GOT3 (cell line): ENCODE measurements around the gene EPC1.
"Not testable (repeated sequence)": the region's sequence is repeated elsewhere in the genome, so short reads cannot be mapped to it uniquely, and the experiment has no call there.

Experiments
- DNase-seq: peaks from one replicate; lab custom pipeline; 2025; ENCODE audit warnings: mixed read lengths; lab: John Stamatoyannopoulos, UW

Gene EPC1

DNA sequence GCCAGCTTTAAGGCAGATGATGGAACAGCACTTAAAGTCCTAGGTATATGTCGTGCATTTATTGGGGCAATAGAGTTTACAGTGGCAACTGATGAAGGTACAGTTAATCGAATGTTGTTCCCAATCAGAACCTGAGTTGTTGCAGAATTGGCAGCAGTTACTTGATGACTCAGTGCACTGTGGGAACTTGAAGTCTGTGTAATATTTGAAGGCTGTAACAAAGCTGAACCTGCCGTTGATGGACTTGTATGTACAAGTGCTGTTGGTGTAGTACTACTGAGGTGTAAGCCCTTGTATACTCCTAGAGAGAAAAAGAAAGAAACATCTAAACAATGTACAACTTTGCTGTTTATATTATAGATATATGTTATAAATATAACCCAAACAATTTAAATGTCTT lies 75.3 kb downstream of the EPC1 start:
- no peak for DNase-seq

DNA sequence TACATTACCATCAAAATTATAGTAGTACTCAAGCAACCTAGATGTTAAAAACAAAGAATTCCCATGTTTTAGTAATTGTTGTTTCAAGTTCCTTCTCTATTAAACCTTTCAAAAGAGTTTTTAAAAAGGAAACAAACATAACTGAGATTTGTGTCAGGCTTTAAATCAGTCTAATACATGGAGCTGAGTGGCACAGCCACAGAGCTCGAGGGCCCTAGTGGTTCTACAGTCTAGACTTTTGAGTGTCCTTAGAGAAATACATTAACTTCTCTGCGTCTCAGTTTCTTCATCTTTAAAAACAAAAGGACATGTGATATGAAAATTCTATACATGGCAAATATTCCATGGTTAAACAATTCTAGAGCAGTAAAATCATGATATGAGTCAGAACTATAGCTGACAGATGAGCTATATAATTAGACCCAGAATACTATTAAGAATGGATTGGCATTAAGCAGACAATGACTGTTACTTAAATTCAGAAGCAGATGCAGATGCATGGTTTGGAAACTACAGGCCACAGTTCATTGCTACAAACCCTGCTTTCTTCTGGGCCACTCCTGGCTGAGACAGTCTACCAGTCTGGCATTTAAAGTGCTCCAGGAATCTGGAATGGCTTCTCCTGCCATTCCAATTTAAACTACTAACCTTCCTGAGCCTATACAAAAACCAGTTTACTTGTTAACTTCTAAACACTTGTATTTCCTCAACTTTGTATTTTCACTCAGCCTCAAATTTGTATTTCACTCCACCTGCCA lies 77.4 kb downstream of the EPC1 start:
- DNase-seq, result no peak

DNA sequence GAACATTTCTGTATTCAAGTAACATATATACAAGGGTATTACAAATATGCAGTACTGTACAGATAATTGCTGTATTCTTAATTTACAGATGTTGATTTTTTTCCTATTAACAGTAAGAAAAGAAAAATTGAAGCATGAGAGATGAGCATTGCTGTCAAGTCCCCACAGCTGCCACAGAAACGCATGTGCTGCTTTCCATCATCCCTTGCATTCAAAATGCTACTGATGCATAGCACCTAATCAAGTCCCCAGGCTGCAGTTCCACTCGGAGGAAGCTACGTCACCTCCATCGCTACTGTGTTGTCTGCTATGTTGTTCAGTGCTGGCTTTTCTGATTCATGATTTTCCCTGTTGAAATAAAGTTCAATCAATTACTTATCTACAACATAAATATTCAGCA lies 78.2 kb downstream of the EPC1 start:
- DNase-seq, result no peak

DNA sequence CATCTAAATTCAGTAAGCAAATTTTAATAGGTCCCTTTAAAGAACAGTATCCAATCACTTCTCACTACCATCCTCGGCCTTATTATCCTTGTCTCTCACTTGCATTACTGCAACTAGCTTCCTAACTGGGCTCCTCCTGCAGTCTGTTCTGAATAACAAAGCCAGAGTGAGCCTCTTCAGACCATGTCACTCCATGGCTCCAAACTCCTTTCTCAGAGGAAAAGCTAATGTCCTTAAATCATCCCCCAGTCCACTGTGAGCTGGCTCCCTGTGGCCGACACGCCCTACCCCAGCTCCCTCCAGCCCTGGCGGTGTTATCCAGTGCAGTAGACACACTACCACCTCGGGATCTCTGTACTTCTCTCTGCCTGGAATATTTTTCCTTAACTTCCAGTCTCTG lies 80.0 kb downstream of the EPC1 start:
- no peak for DNase-seq

DNA sequence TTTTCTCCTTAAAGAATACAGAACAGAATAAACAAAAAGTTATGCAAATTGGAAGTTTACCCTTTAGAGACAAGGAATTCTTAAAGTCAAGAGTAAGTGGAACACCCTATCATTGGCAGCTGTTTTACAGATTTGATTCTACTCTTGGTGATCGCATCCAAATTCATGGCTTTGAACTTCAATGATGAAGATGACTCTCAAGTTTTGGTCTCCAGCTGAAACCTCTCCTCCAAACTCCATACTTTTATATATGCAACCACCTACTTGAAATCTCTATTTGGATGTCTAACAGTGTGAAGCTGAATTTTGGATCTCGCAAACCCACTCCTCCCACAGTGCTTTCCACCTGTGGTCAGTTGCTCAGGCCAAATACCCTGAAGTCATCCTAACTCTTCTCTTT lies 80.4 kb downstream of the EPC1 start:
- DNase-seq, result no peak

DNA sequence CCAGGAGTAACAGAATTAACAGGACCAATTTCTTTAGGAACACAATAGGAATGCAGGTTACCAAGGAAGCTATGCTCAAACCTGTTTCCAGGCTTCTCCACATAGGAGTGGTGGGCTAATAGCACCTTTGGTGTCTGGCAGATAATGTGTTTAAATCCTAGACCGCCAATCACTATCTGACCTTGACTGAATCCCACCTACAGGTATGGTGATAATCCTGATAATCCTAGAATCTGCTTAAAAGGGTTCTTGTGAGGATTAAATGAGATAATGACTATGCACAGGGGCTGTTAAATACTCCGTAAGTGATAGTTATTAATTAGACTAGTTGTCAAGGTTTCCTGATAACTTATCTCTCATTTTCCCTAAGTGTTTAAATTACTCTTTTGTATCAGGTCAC lies 81.2 kb downstream of the EPC1 start:
- no peak for DNase-seq

DNA sequence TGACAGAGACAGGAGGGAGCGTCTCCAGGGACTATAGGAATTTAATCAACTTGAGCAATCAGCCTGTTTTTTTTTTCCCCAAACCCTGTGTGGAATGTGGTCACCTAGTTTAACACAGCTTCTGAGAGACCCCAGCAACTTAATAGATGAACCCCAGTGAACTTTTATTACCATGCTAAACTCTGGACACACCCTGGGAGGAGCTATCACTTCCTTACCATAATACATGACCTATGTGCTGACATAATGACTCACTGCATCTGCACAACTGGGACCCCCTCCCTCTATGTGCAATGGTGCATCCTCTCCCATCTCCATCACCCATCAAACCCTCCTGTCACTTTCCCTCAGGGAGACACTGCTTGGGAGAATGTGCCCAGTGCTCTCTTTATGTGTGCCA lies 83.7 kb downstream of the EPC1 start:
- DNase-seq, result no peak

DNA sequence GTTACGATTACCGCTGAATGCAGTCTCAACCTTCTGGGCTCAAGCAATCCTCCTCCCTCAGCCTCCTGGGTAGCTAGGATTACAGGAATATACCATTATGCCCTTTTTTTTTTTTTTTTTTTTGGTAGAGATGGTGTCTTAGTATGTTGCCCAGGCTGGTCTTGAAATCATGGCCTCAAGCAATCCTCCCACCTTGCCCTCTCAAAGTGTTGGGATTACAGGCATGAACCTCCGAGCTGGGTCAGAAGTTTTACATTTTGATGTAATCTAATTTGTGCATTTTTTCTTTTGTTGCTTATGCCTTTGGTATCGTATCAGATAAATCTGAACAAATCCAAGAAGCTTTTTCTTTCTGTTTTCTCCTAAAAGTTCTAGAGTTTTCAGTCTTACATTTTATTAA lies 87.4 kb downstream of the EPC1 start:
- no peak for DNase-seq

DNA sequence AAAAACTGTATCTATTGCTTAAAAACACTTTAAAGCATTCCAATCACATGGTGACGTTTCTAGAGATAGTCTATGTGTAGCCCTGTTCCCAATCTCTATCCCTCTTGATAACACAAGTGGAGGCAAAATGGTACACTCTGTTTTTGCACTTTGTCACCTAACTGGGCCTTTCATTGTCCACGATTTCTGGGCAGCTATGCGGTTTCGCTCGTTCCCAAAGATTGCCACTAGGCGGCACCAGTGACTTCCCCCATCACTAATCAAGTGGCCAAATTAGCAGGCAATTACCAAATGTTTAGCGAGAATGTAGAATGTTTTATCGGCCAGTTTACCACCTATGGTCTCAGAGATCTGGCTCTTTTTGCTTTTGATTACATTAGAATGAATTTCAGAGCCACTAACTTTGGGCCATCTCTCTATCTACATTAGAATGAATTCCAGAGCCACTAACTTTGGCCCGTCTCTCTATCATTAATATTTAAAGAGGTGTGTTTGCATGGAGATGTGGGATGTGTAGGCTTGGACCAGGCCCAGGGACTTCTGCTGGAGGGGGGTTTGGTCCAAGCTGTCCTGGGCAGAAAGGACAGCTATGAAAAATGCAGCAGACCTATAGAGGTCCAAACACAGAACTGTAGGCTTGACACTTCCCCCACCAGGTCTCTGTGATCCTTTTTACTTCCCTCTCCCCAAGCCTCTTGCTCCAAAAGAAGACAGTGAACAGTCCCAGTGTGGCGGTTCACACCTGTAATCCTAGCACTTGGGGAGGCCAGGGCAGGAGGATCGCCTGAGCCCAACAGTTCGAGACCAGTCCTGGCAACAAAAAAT lies 90.1 kb downstream of the EPC1 start:
- DNase-seq, result no peak

DNA sequence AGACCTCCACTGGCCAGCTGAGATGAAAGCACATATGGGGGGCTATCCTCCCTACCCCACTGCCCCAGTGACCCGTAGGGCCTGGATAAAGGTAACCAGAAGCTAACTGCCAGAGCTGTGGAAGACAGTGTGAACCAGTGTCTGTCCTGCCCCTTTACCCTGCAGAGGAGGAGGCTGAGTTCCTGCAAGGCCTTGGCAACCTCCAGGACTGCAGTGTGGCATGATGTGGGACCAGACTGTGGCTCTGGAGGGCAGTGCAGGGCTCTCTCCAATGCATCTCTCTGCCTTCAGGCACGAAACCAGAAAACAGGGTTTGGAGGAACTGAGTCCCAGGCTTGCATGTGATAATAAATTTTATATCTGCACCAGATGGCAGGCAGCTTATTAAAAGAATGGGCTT lies 93.1 kb downstream of the EPC1 start:
- DNase-seq, result no peak

DNA sequence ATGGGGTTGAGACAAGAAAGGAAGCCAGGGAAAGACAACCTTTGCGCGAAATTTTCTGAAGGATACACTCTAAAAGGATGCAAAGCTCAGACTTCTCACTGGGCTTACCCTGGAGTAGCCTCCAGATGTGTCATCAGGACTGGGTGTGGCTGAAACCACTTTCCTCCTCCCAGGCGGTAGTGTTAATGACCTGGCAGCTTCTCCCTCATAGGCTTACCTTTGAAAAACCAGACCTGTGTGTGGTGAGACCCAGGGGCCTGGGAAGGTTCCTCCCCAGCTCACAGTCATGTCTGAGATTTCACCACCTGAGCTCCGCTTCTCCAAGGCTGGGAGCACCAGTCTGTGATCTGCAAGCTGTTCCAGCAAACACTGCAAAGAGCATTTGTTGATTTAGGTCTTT lies 93.7 kb downstream of the EPC1 start:
- no peak for DNase-seq

DNA sequence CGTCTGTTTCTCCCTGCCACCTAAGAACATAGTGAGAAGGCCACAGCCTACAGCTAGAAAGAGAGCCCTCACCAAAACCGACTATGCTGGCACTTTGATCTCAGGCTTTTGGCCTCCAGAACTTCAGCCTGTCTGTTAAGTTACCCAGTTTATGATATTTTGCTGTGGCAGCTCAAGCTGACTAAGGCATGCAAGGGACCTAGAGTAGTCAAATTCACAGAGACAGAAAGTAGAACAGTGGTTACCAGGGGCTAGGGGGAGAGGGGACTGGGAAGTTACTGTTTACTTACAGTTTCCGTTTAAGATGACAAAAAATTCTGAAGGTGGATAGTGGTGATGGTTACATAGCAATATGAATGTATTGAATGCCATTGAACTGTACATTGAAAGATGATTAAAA lies 96.5 kb downstream of the EPC1 start:
- not testable (repeated sequence) for DNase-seq

DNA sequence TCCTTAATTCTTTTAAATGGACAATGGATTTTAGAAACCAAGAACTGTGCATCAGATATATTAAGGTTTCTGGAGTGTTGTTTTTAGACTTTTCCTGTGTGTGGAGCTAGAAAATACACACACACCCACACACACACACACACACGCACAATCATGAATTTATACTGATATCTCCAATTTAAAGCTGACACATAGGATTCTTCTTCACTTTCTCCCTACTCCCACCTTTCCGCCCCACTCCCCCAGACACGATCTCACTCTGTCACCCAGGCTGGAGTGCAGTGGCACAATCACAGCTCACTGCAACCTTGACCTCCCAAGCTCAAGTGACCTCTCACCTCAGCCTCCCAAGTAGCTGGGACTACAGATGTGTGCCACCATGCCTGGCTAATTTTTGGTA lies 100.3 kb downstream of the EPC1 start:
- DNase-seq, result no peak

DNA sequence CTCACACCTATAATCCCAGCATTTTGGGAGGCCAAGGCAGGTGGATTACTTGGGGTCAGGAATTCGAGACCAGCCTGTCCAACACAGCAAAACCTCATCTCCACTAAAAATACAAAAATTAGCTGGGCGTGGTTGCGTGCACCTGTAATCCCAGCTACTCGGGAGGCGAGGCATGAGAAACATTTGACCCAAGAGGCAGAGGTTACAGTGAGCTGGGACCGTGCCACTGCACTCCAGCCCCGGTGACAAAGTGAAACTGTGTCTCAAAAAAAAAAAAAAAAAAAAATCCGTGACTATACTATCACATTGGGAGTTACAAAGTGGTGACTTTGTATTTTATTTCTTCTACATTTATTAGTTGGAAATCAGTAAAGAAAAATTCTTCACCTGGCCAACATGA lies 101.2 kb downstream of the EPC1 start:
- no peak for DNase-seq

DNA sequence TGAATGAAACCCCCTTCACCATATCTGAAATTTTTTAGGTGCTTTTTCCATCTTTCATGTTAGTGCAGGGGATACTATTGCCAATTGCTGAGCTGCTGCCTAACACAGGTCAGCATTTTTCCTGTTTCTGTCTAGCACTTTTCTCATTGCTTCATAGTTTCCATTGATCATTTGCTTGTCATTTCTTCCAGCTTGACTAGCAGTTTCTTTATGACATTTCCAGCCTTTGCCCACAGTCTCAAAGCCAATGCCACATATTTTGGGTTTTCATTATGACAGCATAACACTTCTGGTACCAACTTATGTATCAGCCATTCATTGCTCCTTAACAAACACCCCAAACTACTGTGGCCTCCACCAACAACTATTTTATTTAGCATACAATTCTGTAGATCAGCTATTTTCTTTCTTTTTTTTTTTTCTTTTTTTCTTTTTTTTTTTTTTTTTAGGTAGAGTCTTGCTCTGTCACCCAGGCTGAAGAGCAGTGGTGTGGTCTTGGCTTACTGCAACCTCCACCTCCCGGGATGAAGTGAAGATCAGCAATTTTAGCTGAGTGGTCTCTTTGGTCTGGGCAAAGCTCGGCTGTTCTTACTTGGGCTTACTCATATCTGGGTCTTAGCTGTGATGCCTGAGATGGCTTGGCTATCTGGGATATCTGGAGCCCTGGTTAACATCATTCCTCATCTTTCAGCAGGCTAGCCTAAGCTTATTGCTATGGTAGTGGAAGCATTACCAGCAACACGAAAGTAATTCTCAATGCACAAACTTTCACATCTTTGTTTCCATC lies 102.3 kb downstream of the EPC1 start:
- DNase-seq, result no peak

DNA sequence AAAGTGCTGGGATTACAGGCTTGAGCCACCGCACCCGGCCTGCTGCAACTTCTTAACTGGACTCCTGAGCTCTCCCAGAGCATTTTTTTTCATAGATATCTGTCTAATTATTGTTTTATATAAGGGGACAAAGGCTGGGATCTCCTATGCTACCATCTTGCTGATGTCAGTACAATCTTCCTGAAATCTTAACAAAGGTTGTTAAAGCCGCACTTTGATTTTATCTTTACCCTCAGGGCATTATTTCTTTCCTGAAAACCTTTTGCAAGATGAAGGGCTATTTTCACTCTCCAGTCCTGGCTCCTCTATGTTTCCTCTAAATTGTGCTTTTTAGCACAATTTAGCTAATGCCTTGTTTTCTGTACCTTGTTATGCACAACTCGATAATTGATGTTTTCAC lies 102.9 kb downstream of the EPC1 start:
- DNase-seq, result no peak

DNA sequence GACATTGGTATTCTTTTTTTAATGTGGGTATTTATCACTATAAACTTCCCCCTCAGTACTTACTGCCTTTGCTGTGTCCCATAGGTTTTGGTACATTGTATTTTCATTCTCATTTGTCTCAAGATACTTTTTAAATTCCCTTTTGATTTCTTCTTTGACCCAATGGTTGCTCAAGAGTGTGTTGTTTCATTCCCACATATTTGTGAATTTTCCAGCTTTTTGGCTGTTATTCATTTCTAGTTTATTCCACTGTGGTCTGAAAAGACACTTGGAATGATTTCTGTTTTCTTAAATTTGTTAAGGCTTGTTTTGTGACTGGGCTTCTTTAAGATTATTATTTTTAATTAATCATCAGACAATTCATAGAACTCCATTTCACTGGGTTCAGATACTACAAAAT lies 105.0 kb downstream of the EPC1 start:
- DNase-seq, result no peak

DNA sequence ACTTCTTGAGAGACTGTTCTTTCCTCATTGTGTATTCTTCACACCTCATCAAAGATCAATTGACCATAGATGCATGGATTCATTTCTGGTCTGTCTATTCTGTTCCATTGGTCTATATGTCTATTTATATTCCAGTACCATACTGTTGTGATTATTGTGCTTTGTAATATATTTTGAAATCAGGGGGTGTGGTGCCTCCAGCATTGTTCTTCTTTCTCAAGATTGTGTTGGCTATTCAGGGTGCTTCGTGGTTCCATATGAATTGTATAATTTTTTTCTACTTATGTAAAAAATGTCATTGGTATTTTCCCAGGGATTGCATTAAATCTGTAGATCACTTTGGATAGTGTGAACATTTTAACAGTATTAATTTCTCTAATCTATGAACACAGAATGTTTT lies 106.5 kb downstream of the EPC1 start:
- DNase-seq, result no peak

DNA sequence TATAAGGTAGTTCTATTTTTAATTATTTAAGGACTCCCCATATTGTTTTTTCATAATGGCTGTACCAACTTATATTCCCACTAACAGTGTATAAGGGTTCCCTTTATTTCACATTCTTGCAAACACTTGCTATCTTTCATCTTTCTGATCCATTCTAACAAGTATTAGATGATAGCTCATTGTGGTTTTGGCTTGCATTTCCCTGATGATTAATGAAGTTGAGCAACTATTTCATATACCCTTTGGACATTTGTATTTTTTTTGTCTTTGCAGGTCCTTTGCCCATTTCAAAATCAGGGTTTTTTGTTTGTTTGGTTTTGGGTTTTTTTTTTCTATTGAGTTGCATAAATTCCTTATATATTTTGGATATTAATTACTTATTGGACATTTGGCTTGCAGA lies 107.2 kb downstream of the EPC1 start:
- no peak for DNase-seq

DNA sequence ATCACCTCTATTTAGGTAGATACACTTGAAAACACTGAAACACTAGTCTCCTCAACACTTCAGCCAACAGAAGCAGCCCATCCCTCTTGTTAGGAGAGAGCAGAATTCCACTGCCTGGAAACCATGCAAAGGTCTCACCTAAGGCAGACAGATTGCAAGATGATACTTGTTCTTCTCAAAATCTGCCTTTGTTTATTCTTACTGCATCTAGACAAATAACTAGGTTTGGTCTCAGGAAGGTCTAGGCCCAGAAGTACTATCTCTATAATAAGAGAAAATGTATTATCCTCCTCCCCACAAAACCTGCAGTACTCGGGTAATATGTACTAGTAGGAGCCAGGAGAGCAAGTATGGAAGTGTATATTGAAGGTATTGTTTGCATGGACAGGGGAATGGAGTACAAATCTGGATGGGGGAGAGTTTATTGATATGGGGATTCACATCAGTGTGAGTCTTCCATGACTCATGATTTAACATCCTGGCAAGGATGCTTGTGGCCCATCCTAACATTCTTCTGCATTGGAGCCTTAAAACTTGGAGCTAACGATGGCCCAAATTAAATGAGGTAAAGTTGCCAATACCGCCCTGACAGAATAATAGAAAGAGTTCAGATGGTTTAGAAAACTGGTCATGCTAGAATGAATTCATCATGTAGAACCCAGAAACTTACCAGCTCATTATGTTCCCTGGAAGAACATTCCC lies 109.2 kb downstream of the EPC1 start:
- DNase-seq, result no peak

DNA sequence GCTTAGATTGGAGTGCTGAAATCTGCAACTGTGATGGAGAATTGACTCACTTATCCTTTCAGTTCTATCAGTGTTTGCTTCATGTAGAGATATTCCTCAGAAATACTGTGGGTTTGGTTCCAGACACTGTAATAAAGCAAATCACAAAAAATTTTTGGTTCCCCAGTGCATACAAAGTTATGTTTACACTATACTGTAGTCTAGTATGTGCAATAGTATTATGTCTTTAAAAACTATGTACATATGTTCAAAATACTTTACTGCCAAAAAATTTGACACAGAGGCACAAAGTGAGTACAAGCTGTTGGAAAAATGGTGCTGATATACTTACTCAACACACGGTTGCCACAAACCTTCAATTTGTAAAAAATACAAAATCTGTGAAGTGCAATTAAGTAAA lies 112.5 kb downstream of the EPC1 start:
- DNase-seq, result no peak

DNA sequence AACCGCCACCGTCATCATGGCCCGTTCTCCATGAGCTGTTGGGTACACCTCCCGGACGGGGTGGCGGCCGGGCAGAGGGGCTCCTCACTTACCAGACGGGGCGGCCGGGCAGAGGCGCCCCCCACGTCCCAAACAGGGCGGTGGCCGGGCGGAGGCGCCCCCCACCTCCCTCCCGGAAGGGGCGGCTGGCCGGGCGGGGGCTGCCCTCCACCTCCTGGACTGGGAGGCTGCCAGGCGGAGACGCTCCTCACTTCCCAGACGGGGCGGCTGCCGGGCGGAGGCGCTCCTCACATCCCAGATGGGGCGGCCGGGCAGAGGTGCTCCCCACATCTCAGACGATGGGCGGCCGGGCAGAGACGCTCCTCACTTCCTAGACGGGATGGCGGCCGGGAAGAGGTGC lies 113.6 kb downstream of the EPC1 start:
- DNase-seq, result not testable (repeated sequence)
